Neutrophil (primary cell): ENCODE measurements around the gene CASKIN1.

Experiments
- H3K27ac ChIP-seq: fragments of 200-600 bp; sonication (generic); 2 replicates; pipeline ENCODE4 v1.5.1; 2016; ENCODE audit warnings: mild to moderate bottlenecking, moderate library complexity
- H3K27me3 ChIP-seq: fragments of 200-600 bp; sonication (generic); 2 replicates; pipeline ENCODE4 v1.6.0; 2016; ENCODE audit warnings: mild to moderate bottlenecking
- H3K36me3 ChIP-seq: fragments of 200-600 bp; sonication (generic); 2 replicates; pipeline ENCODE4 v1.5.1; 2017
- H3K4me1 ChIP-seq, 2 experiments: fragments of 200-600 bp in 1 of 2; sonication (generic) in 1 of 2; 1 replicate in 1 of 2; 2 replicates in 1 of 2; pipeline versions ENCODE4 v1.5.1 to v1.6.1; 2013 to 2016; ENCODE audit warnings: low read depth in 1 of 2, low read length in 1 of 2, mild to moderate bottlenecking in 1 of 2, moderate library complexity in 1 of 2; ENCODE audit not compliant: control insufficient read depth in 1 of 2, insufficient read depth in 1 of 2
- H3K4me3 ChIP-seq, 2 experiments: fragments of 200-600 bp in 1 of 2; sonication (generic) in 1 of 2; 1 replicate in 1 of 2; 2 replicates in 1 of 2; pipeline ENCODE4 v1.5.1; 2013 to 2016; ENCODE audit warnings: low read depth in 1 of 2, low read length in 1 of 2, mild to moderate bottlenecking in 1 of 2, moderate library complexity in 1 of 2
- H3K9me3 ChIP-seq: fragments of 200-600 bp; sonication (generic); 2 replicates; pipeline ENCODE4 v1.5.1; 2016
- CTCF ChIP-seq: fragments of 200-600 bp; sonication (generic); IDR thresholded peaks from 2 replicates; pipeline ENCODE4 v1.5.1; 2016; ENCODE audit warnings: antibody characterized with exemption

The CASKIN1 gene

DNA sequence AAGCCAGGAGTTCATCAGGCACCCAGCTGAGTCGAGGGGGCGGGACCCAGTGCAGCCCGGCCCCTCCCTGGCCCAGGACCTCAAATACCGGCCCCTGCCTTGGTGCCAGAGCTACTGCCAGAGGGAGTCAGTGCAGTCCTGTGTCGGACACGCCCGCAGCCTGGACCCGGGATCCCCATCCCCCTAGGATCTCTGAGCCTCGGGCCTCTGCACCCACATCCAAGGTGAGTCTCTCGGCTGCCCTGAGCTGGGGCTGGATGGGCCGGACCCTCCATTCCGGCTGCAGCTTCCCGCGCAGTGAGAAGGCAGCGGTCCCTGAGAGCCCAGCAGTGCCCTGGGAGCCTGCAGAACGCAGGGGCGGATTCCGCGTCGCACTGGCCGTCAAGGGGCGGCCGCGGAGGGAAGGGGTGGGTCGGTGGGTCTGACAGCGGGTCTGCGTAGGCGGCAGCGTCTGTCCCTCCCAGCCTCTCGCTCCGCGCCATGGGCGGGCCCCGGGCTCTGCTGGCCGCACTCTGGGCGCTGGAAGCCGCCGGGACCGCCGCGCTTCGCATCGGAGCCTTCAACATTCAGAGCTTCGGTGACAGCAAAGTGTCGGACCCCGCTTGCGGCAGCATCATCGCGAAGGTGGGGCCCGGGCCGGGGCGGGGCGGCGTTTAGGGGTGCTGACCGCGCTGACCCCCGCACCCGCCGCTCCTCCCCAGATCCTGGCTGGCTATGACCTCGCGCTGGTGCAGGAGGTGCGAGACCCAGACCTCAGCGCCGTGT lies 40.1 kb upstream of the CASKIN1 start, which contains the start of gene DNASE1L2:
DNASE1L2 (plus strand) TSS at position 108 of the 765 bp plus-strand sequence; CDS start at position 481, 373 bp downstream.
- TF ChIP-seq CTCF: no peak
- Histone ChIP-seq H3K27me3 (peaks cover 45% of the 10 kb centered on the region), H3K4me1 (no peaks in the 10 kb centered on the region), H3K36me3 (peaks cover 71% of the 10 kb centered on the region), H3K4me3 (no peak within 1 kb of the TSS), H3K27ac (no peak within 1 kb of the TSS), H3K9me3 (no peaks in the 10 kb centered on the region)

DNA sequence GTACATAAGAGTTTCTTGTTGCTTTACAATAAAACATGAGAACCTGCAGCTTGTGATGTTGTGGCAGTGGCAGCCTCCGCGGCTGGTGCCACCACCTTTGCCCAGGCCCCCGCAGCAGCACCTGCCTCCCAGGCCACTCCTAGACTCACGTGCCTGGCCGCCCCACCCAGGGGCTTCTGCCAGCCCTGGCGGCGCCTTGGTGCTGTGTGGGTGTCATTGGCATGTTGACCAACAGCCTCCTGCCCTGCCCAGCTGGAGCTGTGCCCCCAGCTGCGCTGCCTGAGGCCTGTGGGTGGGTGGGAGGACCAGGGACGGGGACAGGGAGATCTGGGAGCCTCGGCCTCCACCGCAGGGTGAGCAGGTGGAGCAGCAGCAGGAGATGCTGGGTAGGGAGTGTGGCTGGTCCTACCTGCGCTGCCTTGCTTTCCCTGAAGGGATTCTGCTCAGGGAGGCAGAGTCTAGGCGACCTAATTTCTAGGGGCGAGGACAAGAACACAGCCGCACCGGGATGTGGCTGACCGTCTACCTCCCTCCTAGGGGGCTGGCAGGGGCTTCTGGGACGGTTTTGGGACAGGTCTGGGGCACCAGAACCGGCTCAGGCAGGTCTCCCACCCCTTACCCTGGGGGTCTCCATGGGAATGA lies 39.4 kb upstream of the CASKIN1 start:
- Histone ChIP-seq H3K36me3 (peaks cover 78% of the 10 kb centered on the region), H3K9me3 (no peaks in the 10 kb centered on the region), H3K27ac (no peak overlapping the region), H3K27me3 (peaks cover 45% of the 10 kb centered on the region), H3K4me1 (no peaks in the 10 kb centered on the region), H3K4me3 (no peak overlapping the region)
- no peak for TF ChIP-seq CTCF

DNA sequence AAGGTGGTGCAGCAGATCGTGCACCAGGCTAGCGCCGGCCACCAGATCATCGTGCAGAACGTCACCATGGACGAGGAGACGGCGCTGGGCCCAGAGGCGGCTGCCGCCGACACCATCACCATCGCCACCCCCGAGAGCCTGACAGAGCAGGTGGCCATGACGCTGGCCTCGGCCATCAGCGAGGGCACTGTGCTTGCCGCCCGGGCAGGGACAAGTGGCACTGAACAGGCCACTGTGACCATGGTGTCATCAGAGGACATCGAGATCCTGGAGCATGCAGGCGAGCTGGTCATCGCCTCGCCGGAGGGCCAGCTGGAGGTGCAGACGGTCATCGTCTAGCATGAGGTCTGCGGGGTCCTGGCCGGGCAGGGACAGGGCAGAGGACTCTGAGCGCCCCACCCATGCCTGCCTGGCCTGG lies 38.8 kb upstream of the CASKIN1 start:
- Histone ChIP-seq H3K9me3 (no peaks in the 10 kb centered on the region), H3K36me3 (peaks cover 77% of the 10 kb centered on the region), H3K27ac (no peak overlapping the region), H3K4me1 (no peaks in the 10 kb centered on the region), H3K4me3 (no peak overlapping the region), H3K27me3 (peaks cover 45% of the 10 kb centered on the region)
- TF ChIP-seq CTCF: no peak

- Histone ChIP-seq H3K4me3 (no peak overlapping the region), H3K9me3 (no peaks in the 10 kb centered on the region), H3K4me1 (no peaks in the 10 kb centered on the region), H3K27me3 (peaks cover 45% of the 10 kb centered on the region), H3K36me3 (peaks cover 77% of the 10 kb centered on the region), H3K27ac (no peak overlapping the region)
- no peak for TF ChIP-seq CTCF
Measured at GRCh38 chr16:2234813-2235170, 38.4 kb upstream of the CASKIN1 start.

DNA sequence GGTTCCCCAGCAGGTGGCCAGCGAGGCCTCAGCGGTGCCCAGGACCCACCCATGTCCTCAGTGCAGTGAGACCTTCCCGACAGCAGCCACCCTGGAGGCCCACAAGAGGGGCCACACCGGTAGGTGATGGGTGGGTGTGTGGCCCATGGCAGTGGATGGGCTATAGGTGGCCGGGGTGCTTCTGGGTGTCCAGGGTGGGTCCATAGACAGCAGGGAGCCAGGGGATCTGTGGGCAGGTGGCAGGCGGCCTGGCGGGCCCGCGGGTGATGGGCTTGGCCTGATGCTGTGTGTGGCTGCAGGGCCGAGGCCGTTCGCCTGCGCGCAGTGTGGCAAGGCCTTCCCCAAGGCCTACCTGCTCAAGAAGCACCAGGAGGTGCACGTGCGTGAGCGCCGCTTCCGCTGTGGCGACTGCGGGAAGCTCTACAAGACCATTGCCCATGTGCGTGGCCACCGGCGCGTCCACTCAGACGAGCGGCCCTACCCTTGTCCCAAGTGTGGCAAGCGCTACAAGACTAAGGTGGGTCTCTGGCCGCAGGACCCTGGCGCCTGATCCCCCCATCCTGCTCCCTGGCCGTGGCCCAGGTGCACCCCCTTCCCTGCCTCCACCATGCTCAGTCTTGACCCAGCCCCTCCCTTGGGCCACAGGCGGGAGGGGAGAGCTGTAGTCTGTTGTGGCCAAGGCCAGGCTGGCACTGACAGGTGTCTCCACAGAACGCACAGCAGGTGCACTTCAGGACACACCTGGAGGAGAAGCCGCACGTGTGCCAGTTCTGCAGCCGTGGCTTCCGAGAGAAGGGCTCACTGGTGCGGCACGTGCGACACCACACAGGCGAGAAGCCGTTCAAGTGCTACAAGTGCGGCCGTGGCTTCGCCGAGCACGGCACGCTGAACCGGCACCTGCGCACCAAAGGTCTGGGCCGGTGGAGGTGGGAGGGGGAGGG lies 37.7 kb upstream of the CASKIN1 start:
- H3K36me3 ChIP-seq: peaks cover 77% of the 10 kb centered on the region
- TF ChIP-seq CTCF: no peak
- no peak overlapping the region for H3K27ac ChIP-seq
- H3K9me3 ChIP-seq: no peaks in the 10 kb centered on the region
- H3K4me3 ChIP-seq: no peak overlapping the region
- peaks cover 44% of the 10 kb centered on the region for H3K27me3 ChIP-seq
- H3K4me1 ChIP-seq: no peaks in the 10 kb centered on the region
